Upper lobe of left lung (tissue), 4 donors: ENCODE measurements around the gene ELK1.

Experiments
- EP300 ChIP-seq, 4 donors: sonication (generic); formaldehyde crosslinking; IDR thresholded peaks; one replicate each; pipeline ENCODE4 v1.5.1; 2017; ENCODE audit warnings: antibody characterized with exemption in 4 of 4, control low read depth in 2 of 4
- POLR2A ChIP-seq, 4 donors: fragments of 450-650 bp; IDR thresholded peaks; one replicate each; pipeline ENCODE4 v1.5.1; 2016 to 2017; ENCODE audit warnings: antibody characterized with exemption in 4 of 4, mild to moderate bottlenecking in 2 of 4
- TF ChIP-seq, protein P1 (sequence below), 6 experiments: fragments of 450-650 bp in 4 of 6; fragments of 200-600 bp in 2 of 6; sonication (generic) in 2 of 6; IDR thresholded peaks; one replicate each; pipeline ENCODE4 v1.5.1; 2016 to 2019; ENCODE audit warnings: antibody characterized with exemption in 6 of 6

DNA sequence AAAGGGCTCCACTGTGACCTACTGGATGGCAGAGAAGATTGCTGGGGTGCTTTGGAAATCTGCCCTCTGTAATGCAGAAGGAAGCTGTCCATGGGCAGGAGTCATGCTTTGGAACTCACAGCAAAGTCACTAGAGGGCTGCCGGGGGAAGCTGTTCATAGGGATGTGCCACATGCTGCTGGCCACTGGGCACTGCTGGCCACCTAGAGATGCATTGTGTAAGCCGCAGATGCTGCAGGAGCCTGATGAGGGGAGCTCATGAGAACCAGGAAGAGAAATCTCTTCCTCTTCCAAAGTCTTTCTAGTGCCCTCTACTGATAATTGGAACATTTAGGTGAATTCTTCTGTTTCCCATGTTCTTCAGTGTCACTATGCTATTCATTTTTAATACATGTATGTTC, 39.8 kb upstream of the ELK1 start:
- TF ChIP-seq, protein P1, sequence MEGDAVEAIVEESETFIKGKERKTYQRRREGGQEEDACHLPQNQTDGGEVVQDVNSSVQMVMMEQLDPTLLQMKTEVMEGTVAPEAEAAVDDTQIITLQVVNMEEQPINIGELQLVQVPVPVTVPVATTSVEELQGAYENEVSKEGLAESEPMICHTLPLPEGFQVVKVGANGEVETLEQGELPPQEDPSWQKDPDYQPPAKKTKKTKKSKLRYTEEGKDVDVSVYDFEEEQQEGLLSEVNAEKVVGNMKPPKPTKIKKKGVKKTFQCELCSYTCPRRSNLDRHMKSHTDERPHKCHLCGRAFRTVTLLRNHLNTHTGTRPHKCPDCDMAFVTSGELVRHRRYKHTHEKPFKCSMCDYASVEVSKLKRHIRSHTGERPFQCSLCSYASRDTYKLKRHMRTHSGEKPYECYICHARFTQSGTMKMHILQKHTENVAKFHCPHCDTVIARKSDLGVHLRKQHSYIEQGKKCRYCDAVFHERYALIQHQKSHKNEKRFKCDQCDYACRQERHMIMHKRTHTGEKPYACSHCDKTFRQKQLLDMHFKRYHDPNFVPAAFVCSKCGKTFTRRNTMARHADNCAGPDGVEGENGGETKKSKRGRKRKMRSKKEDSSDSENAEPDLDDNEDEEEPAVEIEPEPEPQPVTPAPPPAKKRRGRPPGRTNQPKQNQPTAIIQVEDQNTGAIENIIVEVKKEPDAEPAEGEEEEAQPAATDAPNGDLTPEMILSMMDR (IDR thresholded peaks at IDR 0.05) = no peak
- no peak for TF ChIP-seq POLR2A (IDR thresholded peaks at IDR 0.05)
- no peak for TF ChIP-seq EP300 (IDR thresholded peaks at IDR 0.05)
